GM12864 (cell line): ENCODE results near the gene PCK1.

Experiments used
- DNase-seq: peaks from one replicate; pipeline ENCODE4 v3.0.0-alpha.2; 2011; ENCODE audit warnings: low read depth
- H3K4me3 ChIP-seq: 2 replicates; pipeline ENCODE4 v1.5.1; 2011; ENCODE audit warnings: mild to moderate bottlenecking, low read depth, low read length, control low read depth
- CTCF ChIP-seq: IDR thresholded peaks from 2 replicates; pipeline ENCODE4 v1.5.1; 2011; ENCODE audit warnings: low read depth, mild to moderate bottlenecking, moderate library complexity, low read length, control low read depth, inconsistent platforms; ENCODE audit errors: missing control alignments

PCK1 gene

DNA sequence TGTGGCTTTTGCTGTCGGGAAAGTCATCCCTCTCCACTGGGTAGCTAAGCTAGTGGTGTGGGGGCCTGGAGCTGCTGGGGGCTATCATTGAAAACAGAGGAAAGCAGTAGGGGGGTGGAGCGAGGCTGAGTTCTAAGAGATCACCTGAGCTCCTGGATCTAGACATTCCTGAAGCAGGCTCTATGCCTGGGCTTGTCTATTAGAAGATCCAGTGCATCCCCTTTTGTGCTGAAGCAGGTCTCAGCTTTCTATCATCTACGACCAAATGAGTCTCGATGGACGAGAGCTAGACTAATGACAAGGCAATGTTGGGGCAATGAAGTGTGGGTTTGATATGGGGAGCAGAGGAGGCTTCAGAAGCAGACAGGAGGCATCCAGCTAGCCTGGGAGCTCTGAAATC lies 40.8 kb downstream of the PCK1 start:
- no peak overlapping the region for H3K4me3 ChIP-seq
- DNase-seq, result no peak
- TF ChIP-seq CTCF, result no peak

DNA sequence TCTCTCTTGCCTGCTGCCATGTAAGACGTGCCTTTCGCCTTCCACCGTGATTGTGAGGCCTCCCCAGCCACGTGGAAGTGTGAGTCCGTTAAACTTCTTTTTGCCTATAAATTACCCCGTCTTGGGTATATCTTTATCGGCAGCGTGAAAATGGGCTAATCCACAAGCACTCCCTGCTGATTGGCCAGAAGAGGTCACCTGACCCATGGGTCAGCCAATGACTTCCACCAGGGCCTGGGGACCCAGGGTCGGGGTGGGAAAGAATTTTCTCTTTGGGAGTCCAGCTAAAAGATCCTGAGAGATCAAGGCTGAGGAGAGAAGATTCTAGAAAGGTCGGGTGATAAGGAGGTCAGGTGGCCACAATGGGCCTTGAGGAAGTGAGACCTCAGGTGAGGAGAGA lies 42.2 kb downstream of the PCK1 start:
- no peak overlapping the region for H3K4me3 ChIP-seq
- DNase-seq, result no peak
- no peak for TF ChIP-seq CTCF

GRCh38 chr20:57605045-57605444 lies 44.1 kb downstream of the PCK1 start:
- no peak for DNase-seq
- TF ChIP-seq CTCF, result no peak
- no peak overlapping the region for H3K4me3 ChIP-seq

DNA sequence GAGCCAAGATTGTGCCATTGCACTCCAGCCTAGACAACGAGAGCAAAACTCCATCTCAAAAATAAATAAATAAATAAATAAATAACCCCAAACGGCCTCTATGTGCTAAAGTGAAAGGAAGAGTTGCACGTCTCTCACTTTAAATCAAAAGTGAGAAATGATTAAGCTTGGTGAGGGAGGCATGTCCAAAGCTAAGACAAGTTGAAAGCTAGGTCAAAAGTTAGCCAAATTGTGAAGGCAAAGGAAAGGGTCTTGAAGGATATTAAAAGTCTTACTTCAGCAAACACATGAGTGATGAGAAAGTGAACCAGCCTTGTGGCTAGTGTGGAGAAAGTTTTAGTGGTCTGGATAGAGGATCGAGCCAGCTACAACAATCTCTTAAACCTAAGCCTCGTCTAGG lies 45.0 kb downstream of the PCK1 start:
- no peak for TF ChIP-seq CTCF
- DNase-seq, result no peak
- H3K4me3 ChIP-seq, result no peak overlapping the region

GRCh38 chr20:57608516-57608915 lies 47.6 kb downstream of the PCK1 start:
- DNase-seq, result no peak
- no peak for TF ChIP-seq CTCF
- no peak overlapping the region for H3K4me3 ChIP-seq

- no peak for TF ChIP-seq CTCF
- H3K4me3 ChIP-seq, result no peak overlapping the region
- no peak for DNase-seq
Observed at GRCh38 chr20:57609086-57609841, 48.4 kb downstream of the PCK1 start.

- peak; percentile 43 for TF ChIP-seq CTCF
- H3K4me3 ChIP-seq, result no peak overlapping the region
- DNase-seq, result no peak
Observed at GRCh38 chr20:57609842-57610167, 48.9 kb downstream of the PCK1 start.
